Smooth muscle cell of the coronary artery (primary cell): ENCODE data around the gene ANKRD20A1. TPM values are rescaled to one million over a fixed set of nuclear protein-coding genes. Genes with fewer than 3 reads are reported as not detected.

ENCODE experiments used
- total RNA-seq: library from RNA; depleted of rRNA; stranded (reverse); fragments of >200 nt; gene quantifications from 2 replicates; pipeline ENCODE4 v1.2.3, GENCODE V29; 2014; ENCODE audit warnings: low replicate concordance

Gene ANKRD20A1
- total RNA-seq = 1.1 TPM in 1 of 2 replicates, not detected in the other

GRCh38 chr9:67858871-67859270 is at the start of gene ANKRD20A1:
ANKRD20A1 (plus strand) TSS chr9:67858931; CDS start chr9:67859427, 496 bp downstream.

